Measurements from ENCODE around the gene GRIK5.

The GRIK5 gene

GRCh38 chr19:41956621-41957020 lies 113.4 kb downstream of the GRIK5 start:
- DNase-seq (ENCODE audit: low read depth in 2 of 2) = no peak

GRCh38 chr19:41955521-41955920 lies 114.5 kb downstream of the GRIK5 start:
- DNase-seq (ENCODE audit: low read depth in 2 of 2) = no peak

GRCh38 chr19:41951686-41952172 lies 118.3 kb downstream of the GRIK5 start:
- peak; percentile 76 to 78 for DNase-seq (ENCODE audit: low read depth in 2 of 2)

All from stimulated activated CD8-positive, alpha-beta memory T cell treated with anti-CD3 and anti-CD28 coated beads, Interleukin-2, amount 100 ng/mL, for 1 hour (primary cell).